Kidney tubule cell (primary cell): ENCODE data around the gene SPSB2.

Experiments
- DNase-seq: peaks from one replicate; pipeline ENCODE4 v3.0.0-alpha.2; 2018; ENCODE audit warnings: low spot score

The SPSB2 gene

DNA sequence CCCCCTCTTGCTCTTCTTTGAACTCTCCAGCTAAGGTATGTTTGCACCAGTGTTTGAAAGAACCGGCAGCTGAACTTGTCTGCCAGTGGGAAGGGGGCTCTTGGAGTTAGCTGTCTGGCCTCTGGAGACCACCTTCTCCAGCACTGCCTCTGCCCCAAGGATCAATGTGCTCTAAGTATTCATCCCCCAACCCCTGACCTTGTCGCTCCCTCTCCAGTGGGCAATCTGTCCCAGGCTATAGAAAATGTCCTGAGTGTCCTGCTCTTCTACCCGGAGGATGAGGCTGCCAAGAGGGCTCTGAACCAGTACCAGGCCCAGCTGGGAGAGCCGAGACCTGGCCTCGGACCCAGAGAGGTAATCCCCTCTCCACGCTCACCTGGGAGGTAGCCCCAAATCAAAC lies 42.1 kb downstream of the SPSB2 start:
- DNase-seq: no peak

DNA sequence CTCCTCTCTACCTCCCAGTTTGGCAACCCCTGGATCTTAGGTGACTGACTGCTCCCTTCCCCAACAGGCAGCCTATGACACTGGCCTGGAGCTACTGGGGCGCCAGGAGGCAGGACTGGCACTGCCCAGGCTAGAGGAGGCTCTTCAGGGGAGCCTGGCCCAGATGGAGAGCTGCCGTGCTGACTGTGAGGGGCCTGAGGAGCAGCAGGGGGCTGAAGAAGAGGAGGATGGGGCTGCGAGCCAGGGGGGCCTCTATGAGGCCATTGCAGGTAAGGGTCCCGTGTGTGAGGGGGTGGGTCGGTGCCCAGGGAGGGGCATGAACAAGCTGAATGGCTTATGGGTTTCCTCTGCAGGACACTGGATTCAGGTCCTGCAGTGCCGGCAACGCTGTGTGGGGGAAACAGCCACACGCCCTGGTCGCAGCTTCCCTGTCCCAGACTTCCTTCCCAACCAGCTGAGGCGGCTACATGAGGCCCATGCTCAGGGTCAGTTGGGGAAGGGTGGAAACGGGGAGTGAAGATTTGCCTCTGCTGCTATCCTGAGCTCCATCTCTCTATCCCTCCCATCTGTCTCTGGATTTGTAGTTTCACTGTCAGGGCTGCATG lies 42.7 kb downstream of the SPSB2 start:
- DNase-seq: no peak

DNA sequence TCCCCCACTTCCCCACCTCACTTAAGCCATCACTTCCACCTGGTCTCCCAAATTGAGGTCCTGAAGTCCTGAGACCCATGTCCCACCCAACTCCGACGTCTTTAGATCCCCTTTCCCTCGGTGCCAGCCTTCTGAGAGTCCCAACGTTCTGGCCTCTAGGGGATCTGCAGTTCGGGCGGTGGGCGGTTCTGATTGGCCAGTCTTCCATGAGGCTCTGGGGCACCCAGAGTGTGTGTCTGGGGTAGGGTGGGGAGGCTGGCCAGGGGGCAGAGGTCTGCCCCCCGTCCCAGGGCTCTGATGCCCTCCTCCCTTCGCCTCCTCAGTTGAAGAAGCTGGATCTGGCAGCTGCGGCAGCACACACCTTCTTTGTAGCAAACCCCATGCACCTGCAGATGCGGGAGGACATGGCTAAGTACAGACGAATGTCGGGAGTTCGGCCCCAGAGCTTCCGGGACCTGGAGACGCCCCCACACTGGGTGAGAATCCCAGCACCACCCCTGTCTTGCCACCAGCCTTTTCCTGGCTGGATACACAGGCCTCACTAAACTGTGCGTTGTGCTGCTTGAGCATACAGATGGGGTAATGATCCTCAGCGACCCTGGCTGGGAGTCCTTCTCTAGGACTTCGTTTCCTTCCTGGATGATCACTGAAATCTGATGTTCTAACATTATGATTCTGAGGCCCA lies 43.4 kb downstream of the SPSB2 start:
- no peak for DNase-seq

DNA sequence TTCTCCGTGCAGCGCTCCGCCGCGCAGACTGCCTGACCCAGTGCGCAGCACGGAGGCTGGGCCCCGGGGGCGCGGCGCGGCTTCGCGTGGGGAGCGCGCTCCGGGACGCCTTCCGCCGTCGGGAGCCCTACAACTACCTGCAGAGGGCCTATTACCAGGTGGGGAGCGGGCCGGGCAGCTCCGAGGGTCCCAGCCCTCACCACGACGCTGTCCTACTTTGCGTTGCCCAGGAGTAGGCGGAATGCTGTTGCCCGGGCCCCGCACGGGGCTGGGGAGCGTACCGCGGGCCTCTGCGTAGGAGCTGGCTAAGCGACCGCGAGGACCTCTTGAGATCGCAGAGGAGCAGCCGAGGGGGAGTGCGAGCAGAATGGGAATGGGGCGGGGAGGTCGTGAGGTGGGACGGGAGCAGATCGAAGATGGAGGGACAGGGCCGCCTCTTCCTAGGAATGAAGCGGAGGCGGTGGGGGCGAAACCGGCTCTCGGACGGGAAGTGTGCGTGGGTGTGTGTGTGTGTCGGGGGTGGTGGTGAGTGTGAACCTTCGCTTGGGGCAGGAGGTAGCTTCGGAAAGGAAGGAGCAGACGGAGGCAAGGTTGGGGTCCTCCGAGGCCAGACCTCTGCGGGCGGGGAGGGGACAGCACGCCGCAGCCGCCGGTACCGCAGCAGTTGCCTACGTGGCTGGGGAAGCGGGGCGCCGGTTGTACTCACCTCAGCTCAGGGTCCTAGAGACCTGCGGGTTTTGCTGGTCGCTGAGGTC lies 44.1 kb downstream of the SPSB2 start:
- peak; percentile 17 for DNase-seq

DNA sequence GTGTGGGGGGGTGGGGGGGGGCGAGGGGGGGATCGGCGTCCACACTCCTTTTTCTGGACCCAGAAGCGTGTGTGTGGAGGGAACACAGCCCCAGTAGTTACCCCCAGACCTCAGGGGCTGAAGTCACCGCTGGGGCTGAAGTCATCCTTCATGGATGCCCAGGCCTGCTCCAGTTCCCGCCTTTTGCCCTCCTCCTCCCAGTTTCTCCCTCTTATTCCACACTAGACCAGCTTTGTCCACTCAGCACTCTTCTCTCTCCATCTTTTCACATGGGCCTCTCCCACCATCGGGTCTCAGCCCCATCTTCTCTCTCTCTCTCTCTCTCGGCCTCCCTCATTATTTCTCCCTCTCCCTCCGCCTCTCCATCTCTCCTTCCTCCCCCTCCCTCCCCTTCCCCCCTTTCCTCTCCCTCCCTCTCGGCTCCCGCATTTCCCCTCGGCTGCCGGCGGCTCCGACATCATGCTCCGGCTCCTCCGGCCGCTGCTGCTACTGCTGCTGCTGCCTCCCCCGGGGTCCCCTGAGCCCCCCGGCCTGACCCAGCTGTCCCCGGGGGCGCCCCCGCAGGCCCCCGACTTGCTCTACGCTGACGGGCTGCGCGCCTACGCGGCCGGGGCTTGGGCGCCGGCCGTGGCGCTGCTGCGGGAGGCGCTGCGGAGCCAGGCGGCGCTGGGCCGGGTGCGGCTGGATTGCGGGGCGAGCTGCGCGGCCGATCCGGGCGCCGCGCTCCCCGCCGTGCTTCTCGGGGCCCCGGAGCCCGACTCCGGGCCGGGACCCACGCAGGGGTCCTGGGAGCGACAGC lies 44.9 kb downstream of the SPSB2 start, which contains the start of gene P3H3:
TSS of gene P3H3 (plus strand) at position 426 of the 799 bp plus-strand sequence. CDS start at position 460, 34 bp downstream.
- DNase-seq: peak; percentile 23

DNA sequence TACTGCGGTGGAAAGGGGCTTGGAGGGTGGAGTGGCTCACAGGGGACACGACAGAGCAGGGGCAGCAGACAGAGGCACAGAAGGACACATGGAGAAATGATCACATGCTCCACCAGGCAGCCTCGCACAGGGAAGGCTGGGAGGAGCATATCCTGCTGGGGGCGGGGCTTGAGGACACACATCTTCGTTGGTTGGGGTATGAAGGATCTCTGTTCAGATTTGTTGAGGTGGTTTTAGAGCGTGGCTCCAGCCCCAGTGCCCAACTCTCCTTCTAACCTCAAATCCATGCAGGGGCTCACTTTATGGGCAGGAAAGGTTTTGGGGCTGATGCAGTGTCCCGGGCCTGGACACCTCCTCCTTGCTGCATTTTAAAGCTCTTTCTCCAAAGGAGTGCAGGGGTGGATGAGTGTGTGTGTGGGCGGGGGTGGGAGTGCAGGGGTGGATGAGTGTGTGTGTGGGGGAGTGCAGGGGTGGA lies 45.6 kb downstream of the SPSB2 start:
- DNase-seq: peak; percentile 64

DNA sequence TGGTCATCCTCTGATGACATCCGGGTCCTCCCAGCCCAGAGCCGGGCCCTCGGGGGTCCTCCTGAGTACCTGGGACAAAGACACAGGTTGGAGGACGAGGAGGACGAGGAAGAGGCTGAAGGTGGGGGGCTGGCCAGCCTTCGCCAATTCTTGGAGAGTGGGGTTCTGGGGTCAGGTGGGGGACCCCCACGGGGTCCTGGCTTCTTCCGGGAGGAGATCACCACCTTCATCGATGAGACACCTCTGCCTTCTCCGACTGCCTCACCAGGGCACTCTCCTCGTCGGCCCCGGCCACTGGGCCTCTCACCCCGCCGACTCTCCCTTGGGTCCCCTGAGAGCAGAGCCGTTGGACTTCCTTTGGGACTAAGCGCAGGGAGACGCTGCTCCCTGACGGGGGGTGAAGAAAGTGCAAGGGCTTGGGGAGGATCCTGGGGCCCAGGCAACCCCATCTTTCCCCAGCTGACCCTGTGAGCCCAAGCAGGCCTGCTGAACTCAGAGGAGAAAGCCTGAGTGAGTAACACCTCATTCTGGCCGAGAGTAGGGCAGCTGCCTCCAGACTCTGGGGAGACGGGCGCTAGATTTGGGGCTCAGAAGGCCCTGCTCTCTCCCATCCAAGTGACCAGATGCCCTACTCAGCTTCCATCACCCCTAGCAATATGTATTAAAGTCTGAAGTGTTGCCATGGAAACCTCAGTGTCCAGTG lies 46.2 kb downstream of the SPSB2 start:
- no peak for DNase-seq

DNA sequence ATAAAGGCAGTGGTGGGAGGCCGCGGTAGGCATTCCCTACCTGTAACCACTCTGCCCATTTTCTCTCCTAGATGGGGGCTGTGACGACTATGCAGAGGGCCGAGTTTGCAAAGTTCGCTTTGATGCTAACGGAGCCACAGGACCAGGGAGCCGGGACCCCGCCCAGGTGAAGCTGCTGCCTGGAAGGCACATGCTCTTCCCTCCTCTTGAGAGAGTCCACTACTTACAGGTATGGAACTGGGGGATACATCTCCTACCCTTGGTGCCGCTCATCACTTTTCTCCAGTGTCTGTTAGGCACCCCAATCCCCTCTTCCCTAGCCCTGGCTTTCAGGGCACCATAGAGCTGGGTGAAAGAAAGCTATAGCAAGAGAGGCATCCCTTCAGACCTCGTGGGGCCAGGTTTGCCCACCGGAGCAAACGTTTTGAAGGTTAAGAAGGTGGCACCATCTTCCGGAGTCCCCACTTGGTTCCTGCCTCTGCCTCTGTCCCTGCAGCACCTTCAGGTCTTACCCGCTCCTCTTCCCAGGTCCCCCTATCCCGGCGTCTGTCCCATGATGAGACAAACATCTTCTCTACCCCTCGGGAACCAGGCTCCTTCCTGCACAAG lies 46.9 kb downstream of the SPSB2 start:
- no peak for DNase-seq

DNA sequence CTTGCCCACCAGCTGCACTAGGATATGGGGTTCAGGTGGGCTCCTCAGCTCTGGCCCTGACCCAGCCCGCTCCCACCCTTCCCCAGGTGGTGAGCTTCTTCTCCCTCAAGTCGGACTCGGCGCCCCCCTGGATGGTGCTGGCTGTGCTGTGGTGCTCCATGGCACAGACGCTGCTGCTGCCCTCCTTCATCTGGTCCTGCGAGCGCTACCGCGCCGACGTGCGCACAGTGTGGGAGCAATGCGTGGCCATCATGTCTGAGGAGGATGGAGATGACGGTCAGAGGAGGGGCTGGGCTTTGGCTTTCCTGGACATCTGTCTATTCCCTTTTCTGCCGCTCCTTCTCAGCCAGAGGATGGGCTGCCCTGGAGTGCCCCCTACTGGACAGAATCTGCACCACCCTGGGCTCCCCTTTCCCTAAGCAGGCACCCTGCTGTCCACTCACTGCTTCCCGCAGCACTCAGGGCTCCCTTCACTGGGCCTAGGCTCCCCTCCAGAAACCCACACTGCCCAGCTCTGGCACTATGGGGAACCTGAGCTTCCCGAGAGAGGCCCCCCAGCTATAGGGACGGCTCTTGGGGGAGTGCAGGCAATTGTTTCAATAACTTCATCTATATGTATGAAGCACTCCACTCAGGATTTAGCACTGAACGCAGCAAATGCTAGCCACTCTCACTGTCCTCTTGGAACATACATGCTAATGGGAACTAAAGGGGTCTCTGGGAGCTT lies 47.5 kb downstream of the SPSB2 start:
- DNase-seq: peak; percentile 81

DNA sequence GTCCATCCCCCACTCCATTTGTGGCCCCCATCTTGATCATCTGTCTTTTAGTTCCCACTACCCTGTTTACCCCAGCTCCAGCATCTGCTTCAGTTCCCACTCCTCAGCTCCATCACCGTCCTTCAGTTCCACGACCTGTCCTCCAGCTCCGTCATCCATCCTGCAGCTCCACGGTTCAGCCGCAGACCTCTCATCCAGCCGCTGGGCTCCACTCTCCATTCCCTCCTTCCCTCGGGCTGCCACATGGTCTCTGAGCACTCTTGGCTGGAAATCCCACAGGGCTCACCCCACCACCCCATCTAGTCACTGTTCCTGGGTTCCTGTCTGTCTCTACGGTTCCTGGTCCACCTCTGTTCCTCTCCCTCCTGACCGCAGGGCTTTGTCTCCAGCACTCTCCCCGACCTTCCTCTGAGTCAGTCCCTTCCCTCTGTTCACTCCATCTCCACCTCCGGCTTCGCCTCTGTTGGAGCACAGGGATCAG lies 48.2 kb downstream of the SPSB2 start:
- DNase-seq: peak; percentile 23

DNA sequence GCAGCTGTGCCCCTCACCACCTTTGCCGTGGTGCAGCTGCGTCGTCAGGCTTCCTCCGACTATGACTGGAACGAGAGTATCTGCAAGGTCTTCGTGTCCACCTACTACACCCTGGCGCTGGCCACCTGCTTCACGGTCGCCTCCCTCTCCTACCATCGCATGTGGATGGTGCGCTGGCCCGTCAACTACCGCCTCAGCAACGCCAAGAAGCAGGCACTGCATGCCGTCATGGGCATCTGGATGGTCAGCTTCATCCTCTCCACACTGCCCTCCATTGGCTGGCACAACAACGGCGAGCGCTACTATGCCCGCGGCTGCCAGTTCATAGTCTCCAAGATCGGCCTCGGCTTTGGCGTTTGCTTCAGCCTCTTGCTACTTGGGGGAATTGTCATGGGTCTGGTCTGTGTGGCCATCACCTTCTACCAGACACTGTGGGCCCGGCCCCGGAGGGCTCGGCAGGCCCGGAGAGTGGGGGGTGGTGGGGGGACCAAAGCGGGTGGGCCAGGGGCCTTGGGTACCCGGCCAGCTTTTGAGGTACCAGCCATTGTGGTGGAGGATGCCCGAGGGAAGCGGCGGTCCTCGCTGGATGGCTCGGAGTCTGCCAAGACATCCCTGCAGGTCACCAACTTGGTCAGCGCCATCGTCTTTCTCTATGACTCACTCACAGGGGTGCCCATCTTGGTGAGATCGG lies 48.9 kb downstream of the SPSB2 start:
- DNase-seq: no peak

DNA sequence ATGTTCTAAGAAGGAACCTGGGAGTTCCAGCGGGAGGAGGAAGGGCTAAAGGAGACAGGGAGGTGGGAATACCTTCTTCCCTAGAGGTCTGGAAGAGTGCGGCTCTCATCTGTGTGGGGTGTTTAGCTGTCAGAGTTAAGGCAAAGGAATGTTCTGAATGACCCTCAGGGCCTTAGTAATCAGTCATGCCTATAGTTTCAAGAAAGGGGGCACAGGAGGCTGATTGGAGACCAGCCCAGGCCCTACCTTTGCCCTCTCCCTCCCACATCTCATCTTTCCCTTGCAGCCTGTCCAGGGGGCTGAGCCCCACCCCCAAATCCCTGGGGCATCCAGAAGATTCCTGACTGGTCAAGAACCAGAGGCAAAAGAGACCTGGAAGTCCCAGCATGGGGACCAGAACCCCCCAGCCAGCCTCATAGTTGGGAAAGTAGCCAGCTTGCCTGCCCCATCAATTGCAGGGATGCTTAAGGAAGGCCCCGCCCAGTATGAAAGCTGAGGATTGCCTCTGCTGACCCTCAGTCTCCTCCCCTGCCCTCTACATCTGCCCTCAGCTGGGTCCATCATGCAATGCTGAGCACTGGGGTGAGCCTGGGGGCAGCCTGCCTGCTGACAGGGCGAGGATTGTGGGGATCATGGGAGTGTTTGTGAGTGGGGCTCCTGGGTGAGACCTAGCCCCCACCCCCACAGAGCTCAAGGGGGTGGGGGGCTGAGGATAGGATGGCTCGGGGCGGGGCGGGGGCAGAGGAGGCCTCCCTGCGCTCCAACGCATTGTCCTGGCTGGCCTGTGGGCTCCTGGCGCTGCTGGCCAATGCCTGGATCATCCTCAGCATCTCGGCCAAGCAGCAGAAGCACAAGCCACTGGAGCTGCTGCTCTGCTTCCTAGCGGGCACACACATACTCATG lies 49.7 kb downstream of the SPSB2 start:
- DNase-seq: no peak

DNA sequence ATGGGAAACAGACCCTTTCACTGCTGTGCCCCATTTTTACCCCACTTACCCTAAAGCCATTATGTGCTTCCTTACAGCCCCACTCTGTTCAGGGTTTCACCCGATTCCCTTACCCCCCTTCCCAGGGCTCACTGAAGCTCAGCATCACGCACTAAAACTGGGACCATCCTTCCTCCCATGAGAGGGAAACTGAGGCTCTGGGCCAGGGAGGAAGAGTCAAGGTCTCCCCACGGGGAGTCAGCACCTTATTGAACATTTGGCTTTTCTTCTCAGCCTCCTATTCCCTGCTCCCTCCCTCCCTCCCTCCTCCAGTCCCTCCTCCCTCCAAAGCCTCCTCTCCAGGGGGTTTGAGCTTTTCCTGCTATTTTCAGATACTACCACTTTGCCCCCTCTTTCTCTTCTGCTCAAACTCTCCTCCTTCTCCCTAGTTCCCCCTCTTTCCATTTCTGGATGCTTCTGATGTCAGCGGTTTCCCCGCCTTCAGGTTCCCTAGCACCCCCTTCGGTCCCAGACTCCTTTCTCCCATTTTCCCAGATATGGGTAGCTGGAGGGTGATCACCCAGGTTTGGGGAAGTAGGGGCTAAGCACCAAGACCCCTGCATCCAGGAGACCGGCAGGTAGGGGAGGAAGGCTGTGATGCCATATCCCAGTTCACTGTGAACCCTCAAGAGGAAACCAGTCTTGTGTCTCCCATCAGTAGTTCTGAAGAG lies 50.5 kb downstream of the SPSB2 start:
- DNase-seq: no peak

DNA sequence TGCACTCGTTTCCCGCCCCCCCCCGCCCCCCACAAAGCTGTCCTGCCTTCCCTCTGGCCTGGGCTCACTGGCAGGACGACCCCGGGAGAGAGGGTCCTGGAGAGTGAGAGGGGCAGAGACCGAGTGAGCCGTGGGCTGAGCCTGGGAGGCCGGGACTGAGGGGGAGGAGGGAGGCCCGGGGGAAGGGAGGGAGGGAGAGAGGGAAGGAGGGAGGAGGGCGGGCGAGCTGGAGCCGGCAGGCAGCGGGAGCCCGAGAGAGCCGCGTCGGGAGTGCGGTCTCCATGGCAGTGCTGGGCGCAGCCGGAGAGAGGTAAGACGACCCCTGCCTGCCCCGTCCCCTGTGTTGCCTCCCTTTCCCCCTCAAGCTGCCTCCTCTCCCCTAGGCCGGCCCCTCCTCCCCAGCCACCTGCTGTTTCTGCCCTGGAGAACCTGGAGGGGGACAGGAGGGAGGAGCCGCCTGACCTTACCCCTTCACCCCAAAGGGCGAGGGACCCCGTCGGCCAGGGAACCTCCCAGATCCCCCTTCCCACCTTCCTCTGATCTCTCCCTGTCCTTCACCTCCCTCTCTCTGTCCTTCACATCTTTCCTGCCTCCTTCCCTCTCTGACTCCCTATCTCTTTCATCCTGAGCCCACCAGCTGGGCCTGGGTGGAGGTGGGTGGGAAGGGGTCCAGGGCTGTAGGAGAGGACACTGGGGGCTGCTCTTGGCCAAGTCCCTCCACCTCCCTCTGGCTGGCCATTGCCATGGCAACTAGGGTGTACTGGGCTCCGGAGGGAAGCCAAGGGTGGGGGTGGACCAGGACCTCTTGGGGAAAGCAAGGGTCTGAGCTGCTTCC lies 51.3 kb downstream of the SPSB2 start, which contains the start of gene GPR162:
TSS of gene GPR162 (plus strand) at position 231 of the 835 bp plus-strand sequence. CDS start 2,078 bp downstream, outside the sequence.
- DNase-seq: no peak
